GM18867 (cell line): ENCODE data around the gene SLC25A18.
"Not testable (repeated sequence)": the region's sequence is repeated elsewhere in the genome, so short reads cannot be mapped to it uniquely, and the experiment has no call there.

Experiments
- ATAC-seq: cut with Tn5 transposase; IDR thresholded peaks from one replicate; pipeline ENCODE4 v1.9.1; 2021; ENCODE audit warnings: mild to moderate bottlenecking, moderate library complexity; ENCODE audit not compliant: unreplicated experiment

The SLC25A18 gene

DNA sequence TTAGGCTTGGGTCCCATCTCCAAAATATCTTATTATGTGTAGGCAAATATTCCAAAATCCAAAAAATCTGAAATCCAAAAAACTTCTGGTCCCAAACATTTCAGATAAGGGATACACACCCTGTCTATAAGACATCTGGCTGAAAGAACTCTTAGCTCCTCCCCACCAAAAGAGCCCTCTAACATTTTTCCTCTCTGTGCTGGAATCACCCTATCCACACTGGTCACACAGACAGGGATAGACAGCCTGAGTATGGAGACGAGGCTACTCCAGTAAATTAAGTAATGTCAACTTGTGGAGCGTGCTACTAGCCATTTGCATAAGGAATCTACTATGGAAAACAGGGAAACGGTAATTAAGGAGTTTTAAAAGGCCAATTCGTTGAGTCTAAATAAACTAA is 40.4 kb downstream of the SLC25A18 start:
- no peak for ATAC-seq

DNA sequence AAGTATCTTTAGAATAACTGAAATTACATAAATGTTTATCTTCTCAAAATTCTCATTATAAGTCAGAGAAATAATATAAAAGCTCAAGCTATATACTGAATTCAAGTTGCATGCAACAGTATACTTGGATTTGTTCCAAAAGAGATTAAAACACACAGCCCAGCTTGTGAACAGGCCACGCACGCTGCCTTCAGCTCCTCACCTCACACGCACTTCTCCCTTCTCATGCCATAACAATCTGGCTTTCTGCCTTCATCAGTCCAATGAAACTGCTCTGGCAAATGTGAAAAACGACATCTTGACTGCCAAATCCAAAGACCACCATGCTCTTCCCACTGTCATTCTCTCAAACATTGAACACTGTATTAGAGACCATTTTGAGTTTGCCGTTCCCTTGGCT is 43.2 kb downstream of the SLC25A18 start:
- no peak for ATAC-seq

DNA sequence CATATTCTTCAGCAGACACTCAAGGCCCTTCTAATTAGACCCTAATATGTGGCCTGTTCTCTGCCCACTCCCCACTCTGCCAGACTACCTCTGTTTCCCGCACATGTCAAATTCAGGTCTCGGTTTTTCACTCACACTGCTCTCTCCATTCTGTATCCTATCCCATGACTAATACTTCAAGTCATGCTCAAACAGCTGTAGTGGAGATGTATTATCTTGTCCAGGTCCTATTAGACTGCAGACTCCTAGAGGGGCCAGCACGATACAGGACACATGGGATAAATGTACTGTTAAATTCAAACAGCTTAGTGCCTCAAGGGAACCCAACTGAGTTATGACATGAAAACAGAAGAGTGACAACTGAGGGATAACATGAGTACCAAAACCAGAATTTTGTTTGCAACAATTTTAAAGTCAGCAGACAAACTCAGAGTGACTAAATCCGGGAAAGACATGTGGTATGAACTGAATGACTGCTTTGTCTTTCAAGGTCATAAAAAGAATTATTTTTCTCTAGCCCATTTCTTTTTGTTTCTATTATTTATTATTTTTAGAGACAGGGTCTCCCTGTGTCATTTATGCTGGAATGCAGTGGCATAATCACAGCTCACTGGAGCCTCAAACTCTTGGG is 44.7 kb downstream of the SLC25A18 start:
- no peak for ATAC-seq

DNA sequence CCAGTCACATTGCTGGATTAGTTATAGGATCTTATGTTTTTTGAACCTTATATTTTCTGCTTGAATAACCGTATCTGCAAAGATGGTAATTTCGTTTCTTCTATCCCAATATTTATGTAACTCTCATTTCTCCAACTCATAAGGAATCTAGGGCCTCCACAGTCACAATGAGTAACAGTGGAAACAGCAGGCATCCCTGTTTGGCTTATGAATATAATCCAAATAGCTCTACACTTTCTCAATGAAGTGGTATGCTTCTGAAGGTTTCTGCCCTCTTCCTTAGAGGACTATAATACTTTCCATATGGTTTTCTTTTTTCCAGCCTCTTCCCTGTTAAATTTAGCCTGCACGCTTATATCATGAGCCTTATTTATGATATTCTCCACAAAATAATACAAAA is 48.8 kb downstream of the SLC25A18 start:
- ATAC-seq = no peak

DNA sequence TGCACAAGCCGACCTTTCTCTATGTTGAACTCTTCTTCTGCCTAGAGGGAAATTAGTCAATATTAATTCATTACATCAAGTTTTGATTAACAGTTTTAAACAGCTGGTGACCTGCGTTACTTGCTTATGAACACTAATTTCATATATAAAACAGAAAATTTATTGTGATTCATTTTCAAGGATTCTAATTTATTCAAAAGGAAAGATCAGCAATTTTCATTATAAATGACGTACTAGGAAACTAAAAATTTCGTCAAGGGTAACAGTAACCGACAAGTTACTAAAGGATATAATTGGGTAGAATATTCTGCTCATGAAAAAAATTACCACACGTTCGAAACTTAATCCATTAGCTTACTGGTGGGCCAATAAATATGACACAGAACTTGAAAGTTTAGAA is 50.0 kb downstream of the SLC25A18 start:
- no peak for ATAC-seq

DNA sequence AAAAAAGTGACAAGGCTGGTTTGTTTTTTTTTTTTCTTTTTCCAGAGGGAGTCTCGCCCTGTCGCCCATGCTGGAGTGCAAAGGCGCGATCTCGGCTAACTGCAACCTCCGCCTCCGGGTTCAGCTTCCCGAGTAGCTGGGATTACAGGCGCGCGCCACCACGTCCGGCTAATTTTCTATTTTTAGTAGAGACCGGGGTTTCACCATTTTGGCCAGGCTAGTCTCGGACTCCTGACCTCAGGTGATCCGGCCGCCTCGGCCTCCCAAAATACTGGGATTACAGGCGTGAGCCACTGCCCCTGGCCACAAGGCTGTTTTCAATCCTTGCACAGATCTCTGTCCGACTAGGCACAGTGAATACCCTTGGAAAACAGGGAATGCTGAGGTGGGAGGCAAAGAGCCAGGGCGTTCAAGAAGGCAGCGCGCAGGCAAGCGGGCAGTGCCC is 64.7 kb downstream of the SLC25A18 start:
- ATAC-seq = no peak

DNA sequence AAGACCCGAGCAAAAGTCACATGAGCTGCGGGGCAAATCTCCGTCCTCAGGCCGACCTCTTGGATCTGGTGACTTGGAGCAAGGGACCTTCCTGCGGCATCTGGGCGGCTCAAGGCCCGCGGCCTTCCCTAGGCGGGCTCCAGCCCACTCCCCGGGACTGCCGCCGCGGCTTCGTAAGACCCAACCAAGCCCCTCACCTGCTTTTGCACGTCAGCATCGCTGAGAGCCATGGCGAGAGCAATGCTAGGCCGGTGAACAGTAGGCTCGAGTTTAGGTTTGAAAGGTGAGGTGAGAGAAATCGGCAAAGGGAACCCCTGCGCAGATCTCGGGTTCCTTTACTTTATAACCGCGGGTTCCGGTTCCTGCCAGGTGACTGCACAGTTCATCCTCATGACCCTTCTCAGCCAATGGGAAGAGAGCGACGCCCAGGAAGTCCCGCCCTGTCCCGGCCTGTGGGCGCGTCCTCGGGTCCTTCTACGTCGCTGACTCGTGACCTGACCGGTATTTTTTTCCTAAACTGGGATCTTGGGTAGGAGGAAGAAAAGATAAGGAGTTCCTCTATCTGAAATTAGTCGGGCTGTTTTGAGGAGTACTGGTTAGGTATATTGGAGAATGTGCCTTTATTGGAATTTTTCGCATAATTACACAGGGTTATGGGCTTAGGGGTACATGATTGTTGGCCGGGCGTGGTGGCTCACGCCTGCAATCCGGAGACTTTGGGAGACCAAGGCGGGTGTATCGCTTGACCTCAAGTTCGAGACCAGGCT is 65.3 kb downstream of the SLC25A18 start, which contains the start of gene ATP6V1E1:
Gene ATP6V1E1 (minus strand): TSS at position 344 of the 767 bp plus-strand sequence. CDS start 114 bp downstream, at position 230.
- peak; percentile 99 for ATAC-seq

DNA sequence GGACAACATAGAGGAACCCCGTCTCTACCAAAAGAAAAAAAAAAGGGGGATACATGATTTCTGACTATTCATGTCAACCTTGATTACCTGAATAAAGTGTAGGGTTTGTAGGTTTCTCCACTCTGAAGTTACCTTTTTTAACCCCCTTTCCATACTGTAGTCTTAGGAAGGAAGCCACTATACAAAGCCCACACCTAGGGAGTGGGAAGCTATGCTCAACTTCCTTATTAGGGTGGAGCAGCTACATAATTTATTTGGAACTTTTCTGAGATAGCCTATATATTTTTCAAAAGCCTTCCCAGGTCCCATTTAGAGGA is 65.8 kb downstream of the SLC25A18 start:
- no peak for ATAC-seq

DNA sequence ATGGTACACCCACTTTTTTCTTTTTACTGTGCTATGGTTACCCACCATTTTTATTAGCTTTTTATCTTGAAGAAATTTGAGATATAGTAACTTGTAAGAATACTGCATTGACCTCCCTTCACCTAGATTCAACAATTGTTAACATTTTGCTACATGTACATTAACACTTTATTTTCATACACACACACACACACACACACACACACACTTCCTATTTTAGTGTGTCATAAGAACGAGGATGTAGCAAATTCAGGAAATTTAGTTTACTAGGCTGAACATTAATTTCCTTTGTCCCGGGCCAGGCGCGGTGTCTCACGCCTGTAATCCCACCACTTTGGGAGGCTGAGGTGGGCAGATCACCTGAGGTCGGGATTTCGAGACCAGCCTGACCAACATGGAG is 66.3 kb downstream of the SLC25A18 start:
- ATAC-seq = no peak

DNA sequence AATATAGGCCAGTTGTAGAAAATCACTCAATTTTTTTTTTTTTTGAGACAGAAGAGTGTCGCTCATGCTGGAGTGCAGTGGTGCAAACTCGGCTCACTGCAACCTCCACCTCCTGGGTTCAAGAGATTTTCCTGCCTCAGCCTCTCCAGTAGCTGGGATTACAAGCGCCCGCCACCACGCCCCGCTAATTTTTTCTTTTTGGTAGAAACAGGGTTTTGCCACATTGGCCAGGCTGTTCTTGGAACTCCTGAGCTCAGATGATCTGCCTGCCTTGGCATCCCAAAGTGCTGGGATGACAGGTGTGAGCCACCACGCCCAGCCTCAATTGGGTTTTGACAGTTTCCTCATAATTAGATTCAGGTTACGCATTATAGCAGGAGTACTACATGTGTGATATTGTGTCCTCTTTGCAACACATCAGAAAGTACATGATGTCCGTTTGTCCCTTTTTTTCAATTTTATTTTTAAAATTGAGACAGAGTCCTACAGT is 67.8 kb downstream of the SLC25A18 start:
- ATAC-seq = no peak

DNA sequence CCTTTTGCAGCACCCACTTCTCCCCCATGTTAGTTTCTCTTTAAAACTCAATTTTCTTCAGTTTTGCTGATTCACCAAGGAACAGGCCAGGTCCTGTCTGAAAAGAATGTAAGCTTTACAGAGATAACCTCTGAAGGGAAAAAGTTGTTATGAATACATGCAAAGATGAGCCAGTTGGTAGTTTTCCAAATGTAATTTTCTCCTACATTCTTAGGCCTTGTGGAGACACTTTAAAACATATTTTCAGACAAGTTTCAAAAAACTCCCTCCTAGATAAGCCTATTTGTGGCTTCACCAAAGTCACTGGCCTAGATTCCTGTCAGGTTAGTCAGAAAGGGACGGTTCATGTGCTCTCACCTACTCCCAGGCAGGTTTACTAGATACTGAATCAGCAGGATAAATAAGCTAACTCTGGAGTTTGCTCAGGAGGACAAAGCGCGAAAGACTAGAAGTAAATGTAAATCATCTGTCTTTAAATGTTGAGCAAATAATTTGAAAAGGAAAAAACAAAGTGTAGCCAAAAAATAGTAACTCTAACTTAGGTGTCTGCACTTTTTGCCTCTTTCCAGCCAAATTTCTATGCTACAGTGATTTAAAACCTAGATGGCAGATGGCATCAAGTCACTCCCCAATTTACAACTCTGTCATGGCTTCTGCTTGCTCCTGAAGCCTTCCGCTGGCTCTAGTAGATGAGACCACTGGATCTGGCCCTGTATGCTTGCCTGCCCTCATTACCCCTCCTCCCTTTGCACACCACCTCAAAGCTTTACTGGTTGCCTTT is 70.1 kb downstream of the SLC25A18 start:
- no peak for ATAC-seq

DNA sequence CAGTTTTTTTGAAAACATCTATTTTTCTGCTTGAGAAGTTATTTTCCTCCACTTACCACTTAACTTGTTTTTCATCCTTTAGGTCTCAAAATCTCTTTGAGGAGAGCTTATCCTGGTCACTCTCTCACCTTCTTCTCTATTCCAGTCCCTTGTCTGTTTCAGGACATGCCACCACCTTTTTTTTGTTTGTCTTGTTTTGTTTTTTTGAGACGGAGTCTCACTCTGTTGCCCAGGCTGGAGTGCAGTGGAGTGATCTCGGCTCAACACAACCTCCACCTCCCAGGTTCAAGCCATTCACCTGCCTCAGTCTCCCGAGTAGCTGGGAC is 70.7 kb downstream of the SLC25A18 start:
- ATAC-seq = no peak

DNA sequence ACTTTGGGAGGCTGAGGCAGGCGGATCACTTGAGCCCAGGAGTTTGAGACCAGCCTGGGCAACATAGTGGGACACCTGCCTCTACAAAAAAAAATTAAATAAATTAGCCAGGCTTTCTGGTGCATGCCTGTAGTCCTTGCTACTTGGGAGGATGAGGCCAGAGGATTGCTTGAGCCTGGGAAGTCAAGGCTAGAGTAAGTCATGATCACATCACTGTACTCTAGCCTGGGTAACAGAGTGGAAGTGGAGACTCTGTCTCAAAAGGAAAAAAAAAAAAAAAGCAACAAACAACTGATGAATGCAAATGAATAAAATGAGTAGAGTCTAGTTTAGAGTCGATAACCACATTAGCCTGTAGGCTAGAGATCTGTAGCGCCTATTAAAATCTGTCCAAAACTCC is 71.4 kb downstream of the SLC25A18 start:
- no peak for ATAC-seq

DNA sequence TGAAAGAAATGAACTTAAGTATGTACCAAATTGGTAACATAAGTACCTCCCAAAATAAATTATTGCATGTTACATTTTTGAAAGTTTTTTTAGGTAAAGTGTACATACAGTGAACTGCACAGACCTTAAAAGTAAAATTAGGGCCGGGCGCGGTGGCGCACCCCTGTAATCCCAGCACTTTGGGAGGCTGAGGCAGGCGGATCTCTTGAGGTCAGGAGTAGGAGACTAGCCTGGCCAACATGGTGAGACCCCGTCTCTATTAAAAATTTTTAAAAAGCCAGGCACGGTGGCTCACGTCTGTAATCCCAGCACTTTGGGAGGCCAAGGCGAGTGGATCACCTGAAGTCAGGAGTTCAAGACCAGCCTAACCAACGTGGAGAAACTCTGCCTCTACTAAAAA is 73.6 kb downstream of the SLC25A18 start:
- ATAC-seq = not testable (repeated sequence)

DNA sequence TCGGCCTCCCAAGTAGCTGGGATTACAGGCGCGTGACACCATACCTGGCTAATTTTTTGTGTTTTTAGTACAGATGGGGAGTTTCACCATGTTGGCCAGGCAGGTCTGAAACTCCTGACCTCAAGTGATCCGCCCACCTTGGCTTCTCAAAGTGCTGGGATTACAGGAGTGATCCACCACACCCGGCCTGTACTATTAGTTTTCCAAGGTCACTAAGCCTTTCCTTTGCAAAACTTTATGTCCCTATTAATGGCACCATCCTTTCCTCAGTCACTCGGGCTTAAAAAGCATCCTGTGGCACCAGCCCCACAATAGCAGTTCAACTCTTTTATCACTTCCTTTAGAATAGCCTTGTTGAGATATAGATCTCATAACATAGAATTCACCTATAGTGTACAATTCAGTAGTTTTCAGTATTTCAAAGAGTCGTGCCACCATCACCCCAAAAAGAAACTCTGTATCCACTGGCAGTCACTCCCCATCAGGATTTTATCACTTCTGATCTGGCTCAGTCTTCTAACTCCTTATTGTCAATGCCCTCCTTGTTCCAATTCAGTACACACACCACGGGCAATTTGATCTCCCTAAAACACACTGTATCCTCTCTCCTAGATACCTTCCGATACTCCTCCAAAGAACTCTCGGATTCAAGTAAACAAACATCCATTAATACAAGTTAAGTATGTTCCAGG is 74.3 kb downstream of the SLC25A18 start:
- ATAC-seq = no peak

DNA sequence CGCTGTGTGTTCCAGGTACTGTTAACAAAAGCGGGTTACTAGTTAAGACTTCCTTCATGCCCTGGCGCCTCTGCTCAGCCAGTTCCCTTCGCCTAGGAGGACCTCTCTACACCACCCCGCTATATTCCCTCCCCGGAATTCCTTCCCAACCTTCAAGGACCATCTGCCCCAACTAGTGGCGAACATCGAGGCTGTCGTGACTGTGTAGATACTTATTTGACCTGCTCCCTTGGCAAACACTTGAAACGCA is 74.8 kb downstream of the SLC25A18 start:
- peak; percentile 18 for ATAC-seq

DNA sequence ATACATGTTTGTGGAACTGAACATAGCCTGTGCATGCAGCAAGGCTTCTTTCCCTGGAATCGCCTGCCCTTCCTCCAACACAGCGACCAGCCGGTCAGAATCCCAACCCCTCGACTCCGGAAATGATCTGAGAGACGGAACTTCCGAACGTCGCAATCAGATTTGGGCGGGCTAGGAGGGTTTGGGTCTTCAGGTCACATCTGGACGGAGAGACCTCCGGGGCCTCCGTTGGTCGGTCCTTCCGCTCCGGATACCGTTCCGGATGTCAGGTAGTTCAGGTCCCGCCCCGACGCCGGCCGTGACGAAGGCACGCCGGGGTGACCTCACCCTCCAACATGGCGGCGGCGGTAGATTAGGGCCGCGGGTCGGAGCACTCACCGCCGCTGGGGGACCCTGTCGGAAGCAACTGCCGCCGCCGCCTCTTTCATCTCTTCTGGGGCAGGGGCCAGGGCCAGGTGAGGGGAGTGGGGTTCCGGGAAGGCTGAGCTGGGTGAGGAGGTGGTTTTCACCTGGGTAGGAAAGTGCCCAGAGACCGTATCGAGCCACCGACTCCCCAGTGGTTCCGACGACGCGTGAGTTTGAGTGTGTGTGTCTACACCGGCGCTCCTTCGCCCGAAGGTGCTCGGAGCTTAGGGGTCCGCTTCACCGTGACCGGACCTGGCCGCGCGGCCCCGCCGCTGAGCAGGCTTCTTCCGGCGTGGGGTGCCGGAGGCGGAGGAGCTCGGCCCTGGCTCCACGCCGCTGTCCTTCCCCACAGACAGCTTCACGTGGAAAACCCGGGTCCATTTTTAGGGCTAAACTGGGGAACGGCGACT is 75.3 kb downstream of the SLC25A18 start, which contains the start of gene BCL2L13:
Gene BCL2L13 (plus strand): TSS at position 326 of the 815 bp plus-strand sequence. CDS start 16,955 bp downstream, outside the sequence.
- ATAC-seq = peak; percentile 89

DNA sequence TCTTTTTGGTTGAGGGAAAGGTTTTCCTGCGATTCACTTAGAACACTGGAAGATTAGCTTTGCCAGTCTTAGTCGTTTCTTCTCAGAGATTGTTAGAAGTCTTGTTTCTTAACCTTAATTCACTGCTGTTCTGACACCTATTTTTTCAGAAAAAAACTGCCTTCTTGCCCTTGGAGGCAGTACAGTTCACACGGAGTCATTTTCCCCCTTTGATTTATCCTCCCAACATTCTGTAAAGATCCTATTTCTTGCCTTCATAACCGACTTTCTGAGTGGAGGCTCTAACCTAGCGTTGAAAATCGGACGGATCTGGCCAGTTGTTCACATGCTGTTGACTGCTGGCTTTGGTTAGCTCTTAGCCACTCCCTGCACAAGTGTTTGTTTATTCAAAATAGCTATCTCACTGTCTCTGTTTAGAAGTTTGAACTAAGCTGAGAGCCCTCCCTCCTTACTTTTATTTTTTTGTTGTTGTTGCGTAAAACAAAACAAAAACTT is 76.0 kb downstream of the SLC25A18 start:
- peak; percentile 54 for ATAC-seq
